T-helper 1 cell treated with Interleukin-12 subunit alpha and Interleukin-12 subunit beta and Interleukin-4 antibody, amounts not matched to agents 30 μg/mL and 1 μg/mL, for 36 hours (primary cell): ENCODE measurements around the gene FAS.
"Not testable (repeated sequence)": the region's sequence is repeated elsewhere in the genome, so short reads cannot be mapped to it uniquely, and the experiment has no call there.

Experiments used
- H3K27ac Mint-ChIP-seq: one replicate; pipeline ENCODE4 v1.8.0; 2021; ENCODE audit warnings: mild to moderate bottlenecking, mixed read lengths
- H3K27me3 Mint-ChIP-seq: one replicate; pipeline ENCODE4 v1.8.0; 2021; ENCODE audit warnings: low read depth, mixed read lengths
- H3K36me3 Mint-ChIP-seq: one replicate; pipeline ENCODE4 v1.8.0; 2021; ENCODE audit warnings: low read depth, mixed read lengths
- H3K4me1 Mint-ChIP-seq: one replicate; pipeline ENCODE4 v1.8.0; 2021; ENCODE audit warnings: low read depth, mixed read lengths
- H3K4me3 Mint-ChIP-seq: one replicate; pipeline ENCODE4 v1.8.0; 2021; ENCODE audit warnings: mild to moderate bottlenecking, moderate library complexity, mixed read lengths
- H3K9me3 Mint-ChIP-seq: one replicate; pipeline ENCODE4 v1.8.0; 2021; ENCODE audit warnings: mixed read lengths

Gene FAS

GRCh38 chr10:88992921-88993524, 2.4 kb downstream of the FAS start:
- H3K27ac Mint-ChIP-seq = peak overlapping the region; percentile 26
- H3K36me3 Mint-ChIP-seq = peaks cover 26% of the 10 kb centered on the region
- H3K9me3 Mint-ChIP-seq = no peaks in the 10 kb centered on the region
- no peaks in the 10 kb centered on the region for H3K27me3 Mint-ChIP-seq
- peak overlapping the region; percentile 82 for H3K4me3 Mint-ChIP-seq
- H3K4me1 Mint-ChIP-seq = peaks cover 61% of the 10 kb centered on the region

- Mint-ChIP-seq H3K36me3 (peaks cover 27% of the 10 kb centered on the region), H3K27ac (peak overlapping the region; percentile 62), H3K4me1 (peaks cover 60% of the 10 kb centered on the region), H3K4me3 (peak overlapping the region; percentile 47), H3K9me3 (no peaks in the 10 kb centered on the region), H3K27me3 (no peaks in the 10 kb centered on the region)
Observed at GRCh38 chr10:88994019-88994418, 3.4 kb downstream of the FAS start.

DNA sequence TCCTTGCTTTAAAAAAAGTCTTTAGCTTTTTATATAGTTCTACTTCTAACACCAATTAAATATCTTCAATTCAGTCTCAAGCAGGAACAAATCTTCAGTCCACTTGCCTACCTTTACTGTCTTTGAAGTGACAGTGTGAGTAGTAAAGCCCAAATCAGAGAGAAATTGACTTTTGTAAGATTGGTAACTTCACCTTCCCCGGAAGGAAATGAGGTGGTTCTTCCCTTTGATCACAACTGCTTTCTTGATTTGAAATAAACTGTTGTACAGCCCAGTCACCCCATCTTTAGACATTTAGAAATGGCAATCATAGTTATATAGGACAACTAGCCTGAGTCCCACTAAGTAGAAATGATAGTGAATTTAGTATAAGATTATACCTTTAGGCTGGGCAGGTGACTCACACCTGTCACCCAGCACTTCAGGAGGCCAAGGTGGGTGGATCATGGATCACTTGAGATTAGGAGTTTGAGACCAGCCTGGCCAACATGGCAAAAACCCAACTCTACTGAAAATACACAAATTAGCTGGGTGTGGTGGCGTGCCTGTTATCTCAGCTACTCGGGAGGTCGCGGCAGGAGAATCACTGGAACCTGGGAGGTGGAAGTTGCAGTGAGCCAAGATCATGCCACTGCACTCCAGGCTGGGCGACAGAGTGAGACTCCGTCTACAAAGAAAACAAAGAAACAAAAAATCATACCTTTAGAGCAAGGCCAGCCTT, 4.7 kb downstream of the FAS start:
- H3K4me1 Mint-ChIP-seq = peaks cover 59% of the 10 kb centered on the region
- no peaks in the 10 kb centered on the region for H3K9me3 Mint-ChIP-seq
- H3K4me3 Mint-ChIP-seq = peak overlapping the region; percentile 45
- peaks cover 29% of the 10 kb centered on the region for H3K36me3 Mint-ChIP-seq
- H3K27ac Mint-ChIP-seq = peak overlapping the region; percentile 56
- H3K27me3 Mint-ChIP-seq = no peaks in the 10 kb centered on the region

- Mint-ChIP-seq H3K27ac (peak overlapping the region; percentile 52), H3K36me3 (peaks cover 22% of the 10 kb centered on the region), H3K27me3 (no peaks in the 10 kb centered on the region), H3K9me3 (no peaks in the 10 kb centered on the region), H3K4me3 (peak overlapping the region; percentile 17), H3K4me1 (peaks cover 72% of the 10 kb centered on the region)
Observed at GRCh38 chr10:88996927-88997326, 6.3 kb downstream of the FAS start.

- no peaks in the 10 kb centered on the region for H3K27me3 Mint-ChIP-seq
- peaks cover 70% of the 10 kb centered on the region for H3K4me1 Mint-ChIP-seq
- no peak overlapping the region for H3K27ac Mint-ChIP-seq
- H3K9me3 Mint-ChIP-seq = no peaks in the 10 kb centered on the region
- peaks cover 28% of the 10 kb centered on the region for H3K36me3 Mint-ChIP-seq
- peak overlapping the region; percentile 34 for H3K4me3 Mint-ChIP-seq
Observed at GRCh38 chr10:88999625-89000024, 9.0 kb downstream of the FAS start.

GRCh38 chr10:89001024-89001728, 10.6 kb downstream of the FAS start:
- Mint-ChIP-seq H3K4me1 (peaks cover 63% of the 10 kb centered on the region), H3K27me3 (no peaks in the 10 kb centered on the region), H3K27ac (peak overlapping the region; percentile 72), H3K36me3 (peaks cover 29% of the 10 kb centered on the region), H3K9me3 (no peaks in the 10 kb centered on the region), H3K4me3 (peak overlapping the region; percentile 64)

- Mint-ChIP-seq H3K36me3 (peaks cover 30% of the 10 kb centered on the region), H3K27ac (peak overlapping the region; percentile 72), H3K4me1 (peaks cover 61% of the 10 kb centered on the region), H3K27me3 (no peaks in the 10 kb centered on the region), H3K4me3 (peak overlapping the region; percentile 64), H3K9me3 (no peaks in the 10 kb centered on the region)
Observed at GRCh38 chr10:89001729-89002072, 11.1 kb downstream of the FAS start.

DNA sequence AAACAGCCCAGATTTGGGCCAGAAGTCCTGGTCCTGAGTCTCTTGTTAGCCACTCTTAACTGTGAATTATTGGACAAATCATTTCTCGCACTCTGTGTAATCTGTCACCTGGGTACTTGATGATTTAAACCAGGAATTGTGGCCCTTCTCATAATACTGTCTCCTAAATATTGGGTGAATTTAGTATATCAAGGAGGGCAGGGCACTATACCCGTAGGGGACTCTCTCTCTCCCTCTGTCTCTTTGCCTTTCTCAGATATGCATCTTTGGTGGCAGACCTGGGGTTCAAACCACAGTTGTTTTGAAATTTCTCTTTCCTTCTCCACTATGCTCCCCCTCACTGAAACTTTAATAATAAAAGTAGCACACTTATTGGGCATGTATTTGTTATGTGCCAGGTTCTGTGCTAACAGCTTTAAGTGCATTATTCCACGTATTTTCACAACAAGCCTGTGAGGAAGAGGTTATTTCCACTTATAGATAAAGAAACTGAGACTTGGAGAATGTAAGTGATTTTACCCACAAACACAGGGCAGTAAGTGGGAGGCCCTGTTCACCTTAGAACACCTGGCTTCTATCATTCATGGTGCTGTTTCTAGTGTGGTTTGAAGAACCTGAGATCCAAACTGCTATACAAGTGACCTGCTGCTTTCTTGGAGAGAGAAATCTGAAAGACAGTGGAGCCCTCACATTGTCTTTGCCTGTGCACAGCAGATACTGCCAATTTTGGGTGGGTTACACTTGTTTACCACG, 11.8 kb downstream of the FAS start:
- H3K4me1 Mint-ChIP-seq = peaks cover 54% of the 10 kb centered on the region
- H3K9me3 Mint-ChIP-seq = no peaks in the 10 kb centered on the region

DNA sequence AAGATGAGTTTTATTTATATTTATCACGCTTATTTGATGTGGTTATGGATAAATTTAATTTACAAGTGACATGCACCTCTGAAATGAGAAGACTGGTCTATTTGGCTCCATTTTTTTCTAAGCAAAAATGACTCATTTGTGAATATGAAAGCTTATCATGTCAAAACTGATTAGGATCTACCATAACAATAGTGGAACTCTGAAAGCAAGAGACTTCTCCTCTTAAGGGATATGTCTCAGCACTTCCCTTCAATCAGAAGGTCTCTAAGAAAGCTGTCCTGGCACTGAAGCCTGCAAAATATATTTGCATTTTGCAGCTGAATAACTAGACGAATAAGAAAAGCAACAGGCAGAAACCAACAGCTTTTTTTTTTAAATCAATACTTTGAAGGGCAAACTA, 12.7 kb downstream of the FAS start:
- peaks cover 53% of the 10 kb centered on the region for H3K4me1 Mint-ChIP-seq
- peaks cover 34% of the 10 kb centered on the region for H3K36me3 Mint-ChIP-seq
- no peak overlapping the region for H3K4me3 Mint-ChIP-seq
- no peaks in the 10 kb centered on the region for H3K9me3 Mint-ChIP-seq
- no peak overlapping the region for H3K27ac Mint-ChIP-seq
- no peaks in the 10 kb centered on the region for H3K27me3 Mint-ChIP-seq

More for the DNA sequence above, 11.8 kb downstream of the FAS start:
- Mint-ChIP-seq H3K27me3 (no peaks in the 10 kb centered on the region), H3K36me3 (peaks cover 28% of the 10 kb centered on the region), H3K27ac (peak overlapping the region; percentile 77), H3K4me3 (peak overlapping the region; percentile 65)

DNA sequence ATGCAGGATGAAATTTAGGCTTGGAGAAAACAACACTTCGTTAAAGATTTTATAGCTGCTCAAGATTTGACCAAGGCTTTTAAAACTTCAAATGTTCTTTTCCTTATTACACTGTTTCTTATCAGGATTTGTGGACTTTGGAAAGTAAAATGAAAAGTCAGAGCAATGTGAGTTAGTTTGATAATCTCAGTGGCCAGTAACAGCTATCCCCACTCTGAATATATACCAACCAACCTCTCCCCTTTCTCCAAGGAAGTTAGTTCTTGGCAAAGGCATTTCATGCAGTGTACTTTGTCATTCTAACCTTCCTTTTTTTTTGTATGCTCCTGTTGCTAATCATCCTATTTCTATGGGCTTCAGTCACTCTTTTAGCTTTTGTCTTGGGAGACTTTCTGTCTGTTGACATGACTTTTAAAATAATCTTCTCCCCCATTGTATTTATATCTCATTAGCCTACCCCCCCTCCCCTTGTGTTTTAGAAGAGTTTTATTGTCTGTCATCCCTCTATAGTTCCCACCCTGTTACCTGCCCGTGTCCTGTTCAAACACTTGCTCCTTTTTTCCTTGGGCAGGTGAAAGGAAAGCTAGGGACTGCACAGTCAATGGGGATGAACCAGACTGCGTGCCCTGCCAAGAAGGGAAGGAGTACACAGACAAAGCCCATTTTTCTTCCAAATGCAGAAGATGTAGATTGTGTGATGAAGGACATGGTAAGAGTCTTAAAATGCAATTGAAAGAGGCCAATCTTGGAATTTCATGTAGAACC, 16.7 kb downstream of the FAS start:
- Mint-ChIP-seq H3K27ac (no peak overlapping the region), H3K4me3 (no peak overlapping the region), H3K4me1 (peaks cover 34% of the 10 kb centered on the region), H3K36me3 (peaks cover 61% of the 10 kb centered on the region), H3K9me3 (no peaks in the 10 kb centered on the region), H3K27me3 (no peaks in the 10 kb centered on the region)

DNA sequence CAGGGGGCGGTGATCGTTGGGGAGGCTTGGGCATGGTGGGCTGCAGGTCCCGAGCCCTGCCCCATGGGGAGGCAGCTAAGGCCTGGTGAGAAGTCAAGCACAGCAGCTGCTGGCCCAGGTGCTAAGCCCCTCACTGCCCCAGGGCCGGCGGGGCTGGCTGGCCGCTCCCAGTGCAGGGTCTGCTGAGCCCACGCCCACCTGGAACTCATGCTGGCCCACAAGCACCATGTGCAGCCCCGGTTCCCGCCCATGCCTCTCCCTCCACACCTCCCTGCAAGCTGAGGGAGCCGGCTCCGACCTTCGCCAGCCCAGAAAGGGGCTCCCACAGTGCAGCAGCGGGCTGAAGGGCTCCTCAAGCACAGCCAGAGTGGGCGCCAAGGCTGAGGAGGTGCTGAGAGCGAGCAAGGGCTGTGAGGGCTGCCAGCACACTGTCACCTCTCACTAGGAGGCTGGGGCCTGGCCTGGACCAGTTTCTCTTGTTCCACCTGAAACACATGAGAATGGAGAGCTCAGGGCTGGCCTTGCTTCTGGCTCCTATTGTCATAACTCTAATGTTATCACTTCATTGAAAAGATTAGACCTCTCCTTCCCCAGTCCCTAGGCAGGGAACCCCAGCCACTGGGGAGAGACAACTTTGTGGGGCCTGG, 28.2 kb downstream of the FAS start:
- not testable (repeated sequence) for H3K27me3 Mint-ChIP-seq, H3K4me3 Mint-ChIP-seq, H3K27ac Mint-ChIP-seq, H3K9me3 Mint-ChIP-seq
- H3K4me1 Mint-ChIP-seq = peaks cover 12% of the 10 kb centered on the region
- peaks cover 66% of the 10 kb centered on the region for H3K36me3 Mint-ChIP-seq

DNA sequence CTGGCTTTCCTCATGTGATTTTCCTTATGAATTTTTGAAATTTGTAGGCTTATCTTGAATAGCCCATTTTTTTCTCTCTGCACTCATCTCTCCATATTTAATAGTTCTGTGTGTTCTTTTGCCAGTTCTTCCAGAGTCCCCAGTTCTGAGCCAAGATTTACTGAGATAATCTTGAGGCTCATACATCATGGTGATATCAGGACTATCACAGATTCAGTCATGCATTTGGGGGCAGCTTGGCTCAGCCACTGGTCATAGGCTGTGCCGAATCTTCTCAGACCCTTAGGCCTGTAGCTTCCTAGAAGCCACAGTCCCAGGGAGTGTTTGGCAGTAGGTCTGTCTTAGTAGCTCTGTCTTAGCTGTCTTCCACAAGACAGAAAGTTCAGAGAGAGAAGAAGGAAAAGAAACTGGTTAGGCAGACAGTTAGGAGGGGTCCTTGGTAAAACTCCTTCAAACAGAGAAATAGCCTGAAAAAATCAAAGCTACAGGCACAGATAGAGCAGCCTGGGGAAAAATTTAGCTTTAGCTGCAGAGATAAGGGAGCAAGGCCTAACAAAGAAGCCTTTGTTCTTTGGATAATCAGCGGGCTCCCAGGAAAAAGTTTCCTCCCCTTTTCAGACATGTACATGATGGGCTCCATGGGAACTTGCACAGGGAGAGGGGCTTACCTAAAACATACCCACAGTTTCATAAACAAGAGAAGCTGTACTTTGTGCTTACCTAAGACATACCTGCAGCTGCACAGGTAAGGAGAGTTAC, 29.1 kb downstream of the FAS start:
- Mint-ChIP-seq H3K4me1 (peaks cover 7% of the 10 kb centered on the region), H3K4me3 (no peak overlapping the region), H3K36me3 (peaks cover 65% of the 10 kb centered on the region), H3K27me3 (no peaks in the 10 kb centered on the region), H3K9me3 (peaks cover 9% of the 10 kb centered on the region), H3K27ac (no peak overlapping the region)

DNA sequence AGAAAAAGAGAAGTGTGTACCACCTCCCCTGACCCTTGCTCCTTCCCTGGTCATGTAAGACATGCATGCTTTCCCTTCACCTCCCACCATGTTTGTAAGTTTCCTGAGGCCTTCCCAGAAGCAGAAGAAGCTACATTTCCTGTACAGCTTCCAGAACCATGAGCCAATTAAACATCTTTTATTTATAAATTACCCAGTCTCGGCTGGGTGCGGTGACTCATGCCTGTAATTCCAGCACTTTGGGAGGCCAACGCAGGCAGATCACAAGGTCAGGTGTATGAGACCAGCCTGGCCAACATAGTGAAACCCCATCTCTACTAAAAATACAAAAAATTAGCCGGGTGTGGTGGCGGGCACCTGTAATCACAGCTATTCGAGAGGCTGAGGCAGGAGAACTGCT, 30.9 kb downstream of the FAS start:
- peaks cover 62% of the 10 kb centered on the region for H3K36me3 Mint-ChIP-seq
- H3K4me3 Mint-ChIP-seq, H3K9me3 Mint-ChIP-seq: not testable (repeated sequence)

More for the DNA sequence above, 30.9 kb downstream of the FAS start:
- H3K27ac Mint-ChIP-seq, H3K4me1 Mint-ChIP-seq, H3K27me3 Mint-ChIP-seq: not testable (repeated sequence)
